GM18526 (cell line): ENCODE measurements around the gene GFRAL.

ENCODE experiments used
- POLR2A ChIP-seq: IDR thresholded peaks from 3 replicates; pipeline ENCODE4 v1.6.1; 2011; ENCODE audit not compliant: insufficient read length; ENCODE audit errors: extremely low read depth

Gene GFRAL

GRCh38 chr6:55327169-55327568, at the start of gene GFRAL:
GFRAL (plus strand) TSS chr6:55327469; CDS start chr6:55327555, 86 bp downstream.
- TF ChIP-seq POLR2A: no peak

- no peak for TF ChIP-seq POLR2A
Measured at GRCh38 chr6:55277646-55278045, 49.6 kb upstream of the GFRAL start.

- no peak for TF ChIP-seq POLR2A
Measured at GRCh38 chr6:55281215-55281614, 46.1 kb upstream of the GFRAL start.

- TF ChIP-seq POLR2A: no peak
Measured at GRCh38 chr6:55282115-55282514, 45.2 kb upstream of the GFRAL start.

GRCh38 chr6:55286824-55287223, 40.4 kb upstream of the GFRAL start:
- no peak for TF ChIP-seq POLR2A

GRCh38 chr6:55290736-55291135, 36.5 kb upstream of the GFRAL start:
- TF ChIP-seq POLR2A: no peak

GRCh38 chr6:55293116-55293515, 34.2 kb upstream of the GFRAL start:
- TF ChIP-seq POLR2A: no peak

- no peak for TF ChIP-seq POLR2A
Measured at GRCh38 chr6:55299286-55299985, 27.8 kb upstream of the GFRAL start.

- no peak for TF ChIP-seq POLR2A
Measured at GRCh38 chr6:55304747-55305146, 22.5 kb upstream of the GFRAL start.

GRCh38 chr6:55319961-55320695, 7.1 kb upstream of the GFRAL start:
- TF ChIP-seq POLR2A: no peak

- TF ChIP-seq POLR2A: no peak
Measured at GRCh38 chr6:55320696-55321086, 6.6 kb upstream of the GFRAL start.

GRCh38 chr6:55377150-55377549, 49.9 kb downstream of the GFRAL start:
- no peak for TF ChIP-seq POLR2A

GRCh38 chr6:55379471-55379870, 52.2 kb downstream of the GFRAL start:
- no peak for TF ChIP-seq POLR2A

GRCh38 chr6:55379895-55380294, 52.6 kb downstream of the GFRAL start:
- no peak for TF ChIP-seq POLR2A

- TF ChIP-seq POLR2A: no peak
Measured at GRCh38 chr6:55388211-55388610, 60.9 kb downstream of the GFRAL start.

GRCh38 chr6:55395871-55396270, 68.6 kb downstream of the GFRAL start:
- no peak for TF ChIP-seq POLR2A

GRCh38 chr6:55397986-55398385, 70.7 kb downstream of the GFRAL start:
- TF ChIP-seq POLR2A: no peak
